H9 (cell line): ENCODE measurements around the gene PPP2R1A. TPM values are rescaled to one million over a fixed set of nuclear protein-coding genes. Genes with fewer than 3 reads are reported as not detected.

Source experiments
- DNase-seq: peaks from one replicate; pipeline ENCODE4 v3.0.0-alpha.2; 2017
- H2AFZ ChIP-seq: one replicate; pipeline ENCODE4 v1.6.1; 2013; ENCODE audit warnings: mild to moderate bottlenecking, low read length, control low read depth, moderate library complexity
- H2AK5ac ChIP-seq: 2 replicates; pipeline ENCODE4 v1.6.1; 2013; ENCODE audit warnings: low read length, control low read depth, mixed read lengths; ENCODE audit not compliant: insufficient read length
- H2BK120ac ChIP-seq: one replicate; pipeline ENCODE4 v1.6.1; 2013; ENCODE audit warnings: low read depth, mild to moderate bottlenecking, low read length, control low read depth, inconsistent platforms; ENCODE audit not compliant: poor library complexity, severe bottlenecking
- H2BK12ac ChIP-seq: 2 replicates; pipeline ENCODE4 v1.6.1; 2013; ENCODE audit warnings: low read length, control low read depth, mixed read lengths, low read depth; ENCODE audit not compliant: insufficient read length
- H2BK15ac ChIP-seq: 2 replicates; pipeline ENCODE4 v1.6.1; 2013; ENCODE audit warnings: low read depth, low read length, control low read depth
- H2BK20ac ChIP-seq: one replicate; pipeline ENCODE4 v1.6.1; 2013; ENCODE audit warnings: low read depth, mild to moderate bottlenecking, low read length, control low read depth, inconsistent platforms; ENCODE audit not compliant: poor library complexity, severe bottlenecking
- H2BK5ac ChIP-seq: 2 replicates; pipeline ENCODE4 v1.6.1; 2013; ENCODE audit warnings: low read length, control low read depth, mixed read lengths; ENCODE audit not compliant: insufficient read length
- H3K14ac ChIP-seq: 2 replicates; pipeline ENCODE4 v1.6.1; 2013; ENCODE audit warnings: low read length, control low read depth; ENCODE audit not compliant: insufficient read depth
- H3K18ac ChIP-seq: 2 replicates; pipeline ENCODE4 v1.6.1; 2013; ENCODE audit warnings: low read depth, mild to moderate bottlenecking, mixed read lengths, low read length, control low read depth; ENCODE audit not compliant: insufficient read length
- H3K23ac ChIP-seq: 2 replicates; pipeline ENCODE4 v1.6.1; 2013; ENCODE audit warnings: low read length, control low read depth, mixed read lengths, low read depth; ENCODE audit not compliant: insufficient read length
- H3K23me2 ChIP-seq: 2 replicates; pipeline ENCODE4 v1.6.1; 2013; ENCODE audit warnings: low read depth, mild to moderate bottlenecking, mixed read lengths, low read length, control low read depth; ENCODE audit not compliant: insufficient read length, poor library complexity, severe bottlenecking
- H3K27ac ChIP-seq: 2 replicates; pipeline ENCODE4 v1.5.1; 2013; ENCODE audit warnings: low read length, control low read depth, mixed read lengths, low read depth; ENCODE audit not compliant: insufficient read length
- H3K27me3 ChIP-seq: 2 replicates; pipeline ENCODE4 v1.6.1; 2013; ENCODE audit warnings: low read length, control low read depth, inconsistent platforms; ENCODE audit not compliant: insufficient read depth
- H3K4ac ChIP-seq: 2 replicates; pipeline ENCODE4 v1.6.1; 2013; ENCODE audit warnings: low read depth, mild to moderate bottlenecking, control low read depth, inconsistent platforms, low read length, moderate library complexity
- H3K4me1 ChIP-seq: 2 replicates; pipeline ENCODE4 v1.6.1; 2013; ENCODE audit warnings: low read length, control low read depth, inconsistent platforms; ENCODE audit not compliant: insufficient read depth
- H3K4me2 ChIP-seq: 2 replicates; pipeline ENCODE4 v1.6.1; 2013; ENCODE audit warnings: low read length, control low read depth, mixed read lengths; ENCODE audit not compliant: insufficient read length, insufficient read depth
- H3K56ac ChIP-seq: 2 replicates; pipeline ENCODE4 v1.6.1; 2013; ENCODE audit warnings: low read depth, mild to moderate bottlenecking, mixed read lengths, low read length, control low read depth; ENCODE audit not compliant: insufficient read length
- H3K79me1 ChIP-seq: 2 replicates; pipeline ENCODE4 v1.6.1; 2013; ENCODE audit warnings: low read depth, mild to moderate bottlenecking, moderate library complexity, low read length, control low read depth, inconsistent platforms; ENCODE audit not compliant: insufficient read depth, poor library complexity, severe bottlenecking
- H3K79me2 ChIP-seq: 2 replicates; pipeline ENCODE4 v1.6.1; 2013; ENCODE audit warnings: low read length, control low read depth, inconsistent platforms; ENCODE audit not compliant: insufficient read depth
- H3K9ac ChIP-seq: 2 replicates; pipeline ENCODE4 v1.6.1; 2013; ENCODE audit warnings: low read length, control low read depth, mixed read lengths; ENCODE audit not compliant: insufficient read length; ENCODE audit errors: extremely low read depth
- H3K9me3 ChIP-seq: one replicate; pipeline ENCODE4 v1.6.1; 2013; ENCODE audit warnings: low read depth, low read length, inconsistent platforms; ENCODE audit not compliant: control insufficient read depth
- H3T11ph ChIP-seq: one replicate; pipeline ENCODE4 v1.6.1; 2013; ENCODE audit warnings: mild to moderate bottlenecking, low read length, control low read depth, inconsistent platforms
- H4K20me1 ChIP-seq: one replicate; pipeline ENCODE4 v1.6.1; 2013; ENCODE audit not compliant: control insufficient read depth, insufficient read length, insufficient read depth
- H4K5ac ChIP-seq: 2 replicates; pipeline ENCODE4 v1.6.1; 2013; ENCODE audit warnings: low read depth, mild to moderate bottlenecking, mixed read lengths, low read length, control low read depth; ENCODE audit not compliant: insufficient read length
- H4K8ac ChIP-seq: replicated peaks from 2 replicates; pipeline ENCODE4 v1.6.1; 2013; ENCODE audit warnings: low read length, control low read depth, mixed read lengths, low read depth; ENCODE audit not compliant: insufficient read length
- H4K91ac ChIP-seq: 2 replicates; pipeline ENCODE4 v1.6.1; 2013; ENCODE audit warnings: low read depth, mild to moderate bottlenecking, moderate library complexity, mixed read lengths, low read length, control low read depth; ENCODE audit not compliant: insufficient read length
- H3K27ac Mint-ChIP-seq, 3 experiments: 2 replicates in 2 of 3; 3 replicates in 1 of 3; pipeline ENCODE4 v1.8.0; 2020 to 2021; ENCODE audit warnings: mixed read lengths in 3 of 3, mild to moderate bottlenecking in 1 of 3, moderate library complexity in 1 of 3
- H3K27me3 Mint-ChIP-seq: 2 replicates; pipeline ENCODE4 v1.8.0; 2021; ENCODE audit warnings: low read depth, mild to moderate bottlenecking, moderate library complexity, mixed read lengths
- H3K36me3 Mint-ChIP-seq, 3 experiments: 2 replicates in 2 of 3; 3 replicates in 1 of 3; pipeline ENCODE4 v1.8.0; 2020 to 2021; ENCODE audit warnings: low read depth in 3 of 3, mixed read lengths in 3 of 3; ENCODE audit not compliant: insufficient read depth in 1 of 3
- H3K4me1 Mint-ChIP-seq, 2 experiments: 2 replicates each; pipeline ENCODE4 v1.8.0; 2020; ENCODE audit warnings: mixed read lengths in 2 of 2
- H3K4me3 Mint-ChIP-seq, 2 experiments: 2 replicates in 1 of 2; 3 replicates in 1 of 2; pipeline ENCODE4 v1.8.0; 2020 to 2021; ENCODE audit warnings: mild to moderate bottlenecking in 2 of 2, mixed read lengths in 2 of 2, moderate library complexity in 1 of 2
- H3K9me3 Mint-ChIP-seq, 2 experiments: 2 replicates in 1 of 2; 3 replicates in 1 of 2; pipeline ENCODE4 v1.8.0; 2020; ENCODE audit warnings: mild to moderate bottlenecking in 2 of 2, mixed read lengths in 2 of 2, moderate library complexity in 1 of 2
- CTCF ChIP-seq: fragments of 200-600 bp; sonication (generic); conservative IDR thresholded peaks from 3 replicates; pipeline ENCODE4 v1.8.0; 2021; ENCODE audit warnings: antibody characterized with exemption, mild to moderate bottlenecking
- WGBS: extraction: QIAGEN DNeasy Blood & Tissue Kit; methylation state at CpG from one replicate; pipeline ENCODE4 v1.1.7; 2013; ENCODE audit warnings: missing lambda C conversion rate, low lambda C conversion rate, mixed read lengths; ENCODE audit not compliant: insufficient read length; ENCODE audit errors: extremely low coverage; 5-methylcytosine and 5-hydroxymethylcytosine counted together
- total RNA-seq: library from RNA; stranded (reverse); gene quantifications from 2 replicates; pipeline ENCODE4 v1.2.1, GENCODE V29; 2021

Gene PPP2R1A
- total RNA-seq, 1 experiment from 2014 or later, result 432 TPM

- Mint-ChIP-seq H3K4me1 (no peaks in the 10 kb centered on the region), H3K4me3 (no peak overlapping the region), H3K9me3 (no peaks in the 10 kb centered on the region), H3K27me3 (no peaks in the 10 kb centered on the region), H3K36me3 (peaks cover 78 to 96% (median 94%) of the 10 kb centered on the region in 3 experiments), H3K27ac (no peak overlapping the region)
- no peak overlapping the region for H2BK12ac ChIP-seq
- no peak overlapping the region for H2BK5ac ChIP-seq
- H3K27ac ChIP-seq, result no peak overlapping the region
- H3K27me3 ChIP-seq, result no peaks in the 10 kb centered on the region
- no peak overlapping the region for H2AFZ ChIP-seq
- H3K56ac ChIP-seq, result no peak overlapping the region
- H4K20me1 ChIP-seq, result peaks cover 2% of the 10 kb centered on the region
- H3T11ph ChIP-seq, result no peak overlapping the region
- no peaks in the 10 kb centered on the region for H3K23me2 ChIP-seq
- no peak for TF ChIP-seq CTCF
- no peaks in the 10 kb centered on the region for H3K9me3 ChIP-seq
- H3K79me2 ChIP-seq, result no peaks in the 10 kb centered on the region
- no peak overlapping the region for H4K8ac ChIP-seq
- no peak overlapping the region for H3K18ac ChIP-seq
- H3K9ac ChIP-seq, result no peak overlapping the region
- no peak overlapping the region for H2BK15ac ChIP-seq
- H3K14ac ChIP-seq, result no peak overlapping the region
- no peak overlapping the region for H3K23ac ChIP-seq
- no peak overlapping the region for H4K5ac ChIP-seq
- H2BK20ac ChIP-seq, result no peak overlapping the region
- no CpG with 5 or more reads among the region's 6 CpGs for WGBS
- no peak for DNase-seq
- H3K4ac ChIP-seq, result no peak overlapping the region
- no peak overlapping the region for H3K4me2 ChIP-seq
- H2AK5ac ChIP-seq, result no peak overlapping the region
- H4K91ac ChIP-seq, result no peak overlapping the region
- H2BK120ac ChIP-seq, result no peak overlapping the region
- H3K4me1 ChIP-seq, result no peaks in the 10 kb centered on the region
- no peaks in the 10 kb centered on the region for H3K79me1 ChIP-seq
Measured at GRCh38 chr19:52221031-52221430, 31.2 kb downstream of the PPP2R1A start.
